ENCODE data around the gene RASL10A.

RASL10A gene

DNA sequence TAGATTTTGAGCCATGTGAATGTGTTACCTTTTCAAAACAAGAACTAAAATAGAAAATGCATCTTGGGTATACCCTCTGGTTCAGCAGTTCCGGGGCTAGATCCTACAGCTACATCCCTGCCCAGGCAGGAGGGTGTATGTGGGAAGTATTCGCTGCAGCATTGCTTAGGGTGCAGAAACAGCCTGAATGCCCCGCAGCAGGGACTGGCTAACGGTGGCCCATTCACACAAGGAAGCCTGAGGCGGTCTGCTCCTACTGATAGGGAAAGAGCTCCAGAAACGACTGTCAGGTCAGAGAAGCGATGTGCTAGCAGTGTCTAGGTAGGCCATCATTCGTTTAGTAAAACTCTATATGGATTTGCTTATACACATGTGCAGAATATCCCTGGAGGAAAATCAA is 9.9 kb upstream of the RASL10A start:
- DNase-seq, result no peak

DNA sequence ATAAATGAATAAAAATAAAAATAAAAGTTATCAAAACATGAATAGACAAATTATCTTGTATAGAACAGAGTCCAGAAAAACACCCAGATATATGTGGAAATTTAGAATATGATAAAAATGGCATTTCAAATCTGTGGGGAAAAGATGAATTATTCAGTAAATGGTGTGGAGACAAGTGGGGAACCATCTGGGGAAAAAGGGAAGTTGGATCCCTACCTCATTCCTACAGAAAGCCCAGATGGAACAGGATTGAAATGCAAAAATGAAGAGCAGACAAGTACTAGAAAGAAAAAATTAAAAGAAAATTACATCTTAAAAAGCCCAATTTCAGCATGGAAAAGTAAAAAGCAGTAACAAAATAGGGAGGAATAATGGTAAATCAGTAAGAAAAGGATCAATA is 8.1 kb upstream of the RASL10A start:
- DNase-seq, result no peak

- no peak for DNase-seq
Observed at GRCh38 chr22:29320546-29320945, 5.0 kb upstream of the RASL10A start.

DNA sequence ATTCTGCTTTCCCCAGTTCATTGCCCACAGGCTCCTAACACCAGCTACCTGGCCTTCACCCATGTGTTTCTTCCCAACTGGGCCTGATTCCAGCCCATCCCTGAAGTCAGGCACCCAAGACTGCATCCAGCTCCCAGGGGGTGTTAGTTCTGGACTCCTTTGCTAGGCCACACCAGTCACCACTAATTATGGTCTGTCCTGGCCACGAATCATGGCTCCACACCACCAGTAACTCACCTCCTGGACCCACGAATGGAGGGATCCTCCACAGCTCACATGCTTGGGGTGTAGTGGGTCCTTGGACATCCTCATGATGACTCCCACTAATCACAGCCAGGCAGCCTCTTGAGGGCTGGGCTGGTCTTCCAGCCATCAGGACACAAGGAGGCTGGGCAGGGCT is 3.6 kb upstream of the RASL10A start:
- no peak for DNase-seq

DNA sequence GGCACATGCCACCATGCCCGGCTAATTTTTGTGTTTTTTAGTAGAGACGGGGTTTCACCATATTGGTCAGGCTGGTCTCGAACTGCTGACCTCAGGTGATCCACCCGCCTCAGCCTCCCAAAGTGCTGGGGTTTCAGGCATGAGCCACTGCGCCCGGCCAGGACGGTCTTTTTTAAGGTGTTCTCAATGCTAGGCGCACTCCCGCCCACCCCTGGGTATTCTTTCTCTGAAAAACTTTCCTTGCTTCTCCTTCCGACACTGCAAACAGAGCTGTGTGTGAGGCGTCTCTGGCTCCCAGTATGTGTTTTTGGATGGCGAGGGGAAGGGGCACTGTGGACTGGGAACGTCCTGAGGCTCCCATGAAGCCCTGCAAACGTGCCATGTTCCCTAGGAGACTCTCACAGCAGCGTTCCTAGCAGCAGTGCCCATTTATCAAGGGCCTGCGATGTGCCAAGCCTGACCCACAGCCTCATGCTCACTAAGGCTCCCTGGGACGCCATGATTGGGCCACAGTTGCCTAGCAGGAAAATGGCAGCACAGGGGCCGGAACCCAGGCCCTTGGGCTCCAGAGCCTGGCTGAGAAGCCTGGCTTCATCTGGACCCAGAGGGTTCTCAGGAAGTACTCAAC is 2.4 kb upstream of the RASL10A start:
- no peak for DNase-seq

GRCh38 chr22:29316141-29316828 is 788 bp upstream of the RASL10A start:
- DNase-seq, result no peak

DNA sequence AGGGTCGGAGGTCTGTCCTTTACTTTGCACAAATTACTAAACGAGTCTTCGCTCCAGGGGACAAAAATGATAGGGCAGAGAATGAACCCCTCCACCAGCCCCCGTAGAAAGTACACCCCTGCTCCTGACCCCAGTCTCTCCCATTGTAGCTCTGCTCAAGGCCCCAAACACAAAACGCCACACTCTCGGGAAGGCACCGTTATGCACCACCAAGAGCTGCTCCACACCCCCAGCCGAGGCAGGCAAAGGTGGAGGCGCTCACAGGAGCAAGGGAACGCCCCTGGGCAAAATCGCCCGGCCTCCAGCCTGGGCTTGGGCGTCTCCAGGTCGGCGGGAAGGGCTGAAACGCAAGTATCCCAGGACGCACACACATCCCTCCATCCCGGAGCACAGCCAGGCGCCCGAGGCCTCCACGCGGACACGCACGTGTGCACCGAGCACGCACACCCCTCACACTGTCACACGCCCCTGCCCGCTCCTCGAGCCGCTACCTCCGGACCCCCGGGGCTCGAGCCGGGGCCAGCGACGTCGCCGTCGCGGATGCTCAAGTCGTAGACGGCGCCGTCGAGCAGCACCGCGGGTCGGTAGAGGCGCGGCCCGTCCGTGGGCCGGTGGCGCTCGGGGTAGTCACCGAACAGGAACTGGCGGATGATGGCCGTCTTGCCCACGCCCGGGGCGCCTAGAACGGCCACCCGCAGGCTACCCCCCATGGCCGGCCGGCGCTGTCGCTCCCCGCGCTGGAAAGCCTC is 786 bp downstream of the RASL10A start:
- DNase-seq, result no peak

DNA sequence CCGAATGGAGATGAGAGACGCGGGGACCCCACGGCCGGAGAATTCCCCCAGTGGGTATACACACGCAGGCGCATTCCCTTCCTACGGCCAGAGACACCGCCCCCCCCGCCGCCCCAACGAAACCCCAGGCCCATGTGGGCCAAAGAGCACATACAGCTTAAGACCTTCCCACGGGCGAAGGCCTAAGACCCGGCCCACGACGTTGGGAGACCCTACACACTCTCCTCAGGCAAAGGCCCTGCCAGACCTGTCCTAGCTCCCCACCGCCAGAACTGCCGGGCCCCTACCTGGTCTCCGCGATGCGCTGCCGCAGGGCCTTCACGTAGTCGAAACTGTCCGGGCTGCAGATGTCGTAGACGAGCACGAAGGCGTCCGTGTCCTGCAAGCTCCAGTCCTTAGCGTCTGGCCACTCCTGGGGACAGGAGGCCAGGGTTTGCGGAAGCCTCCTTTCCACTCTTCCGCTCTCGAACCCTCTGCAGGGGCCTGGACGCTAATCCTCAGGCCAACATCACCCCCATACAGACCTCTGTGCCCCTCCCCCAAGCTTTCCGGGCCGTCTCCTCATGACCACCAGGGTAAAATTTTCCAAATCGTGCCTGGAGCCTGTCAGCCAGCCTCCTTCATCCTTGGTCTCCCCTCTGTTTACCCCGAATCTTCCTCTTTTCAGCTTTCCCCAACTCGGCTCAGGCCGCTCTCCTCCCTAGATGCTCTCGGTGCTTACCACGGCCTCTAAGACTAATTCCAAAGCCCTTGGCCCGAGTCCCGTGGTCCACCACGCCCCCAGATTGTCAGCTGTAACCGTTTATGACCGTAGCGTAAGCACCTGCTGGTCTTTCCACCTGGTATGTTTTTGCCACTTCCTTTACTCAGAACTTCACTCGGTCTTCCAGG is 1.7 kb downstream of the RASL10A start:
- no peak for DNase-seq

- peak in 23 of 51 donors; percentile 16 to 69 (median 49) for DNase-seq
Observed at GRCh38 chr22:29313126-29313575, 2.3 kb downstream of the RASL10A start.

DNA sequence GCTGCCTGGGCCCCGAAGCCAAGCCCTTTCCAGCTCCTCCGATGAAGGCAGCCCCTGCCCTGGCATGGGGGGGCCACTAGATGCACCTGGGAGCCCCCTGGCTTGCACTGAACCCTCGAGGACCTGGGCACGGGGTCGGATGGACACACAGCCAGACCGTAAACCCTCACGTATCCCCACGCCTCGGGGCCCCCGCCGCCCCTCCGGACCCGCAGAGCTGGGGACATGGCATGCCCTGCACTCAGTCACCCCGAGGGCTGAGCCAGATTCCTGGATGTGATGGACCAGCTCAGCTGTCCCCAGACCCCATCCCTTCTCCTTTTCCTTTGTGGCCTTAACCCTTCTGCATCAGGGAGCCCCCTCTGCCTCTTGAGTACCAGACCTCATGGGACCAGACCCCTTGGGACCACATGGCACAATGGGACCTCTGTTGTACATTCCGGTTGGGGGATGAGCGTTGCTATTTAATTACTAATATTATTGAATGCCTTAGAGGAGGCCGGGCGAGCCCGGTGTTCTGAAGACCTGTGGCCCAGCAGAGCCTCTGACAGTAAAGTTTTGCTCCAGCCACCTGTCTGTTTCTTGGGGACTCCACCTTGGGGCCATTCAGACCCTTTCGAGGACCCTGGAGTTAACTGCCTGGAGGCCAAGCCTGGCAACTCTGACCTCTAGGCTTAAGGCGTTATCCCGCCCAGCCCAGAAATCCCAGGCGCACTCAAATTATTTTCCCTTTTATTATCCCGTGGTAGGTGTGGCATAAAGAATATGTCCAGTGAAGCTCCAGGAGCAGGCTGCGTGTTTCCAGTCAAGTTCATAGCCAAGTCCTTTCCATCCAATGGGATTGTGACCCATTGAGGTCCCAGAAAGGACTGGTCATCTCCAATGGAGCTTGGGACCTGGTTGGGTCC is 3.0 kb downstream of the RASL10A start:
- DNase-seq, result no peak

DNA sequence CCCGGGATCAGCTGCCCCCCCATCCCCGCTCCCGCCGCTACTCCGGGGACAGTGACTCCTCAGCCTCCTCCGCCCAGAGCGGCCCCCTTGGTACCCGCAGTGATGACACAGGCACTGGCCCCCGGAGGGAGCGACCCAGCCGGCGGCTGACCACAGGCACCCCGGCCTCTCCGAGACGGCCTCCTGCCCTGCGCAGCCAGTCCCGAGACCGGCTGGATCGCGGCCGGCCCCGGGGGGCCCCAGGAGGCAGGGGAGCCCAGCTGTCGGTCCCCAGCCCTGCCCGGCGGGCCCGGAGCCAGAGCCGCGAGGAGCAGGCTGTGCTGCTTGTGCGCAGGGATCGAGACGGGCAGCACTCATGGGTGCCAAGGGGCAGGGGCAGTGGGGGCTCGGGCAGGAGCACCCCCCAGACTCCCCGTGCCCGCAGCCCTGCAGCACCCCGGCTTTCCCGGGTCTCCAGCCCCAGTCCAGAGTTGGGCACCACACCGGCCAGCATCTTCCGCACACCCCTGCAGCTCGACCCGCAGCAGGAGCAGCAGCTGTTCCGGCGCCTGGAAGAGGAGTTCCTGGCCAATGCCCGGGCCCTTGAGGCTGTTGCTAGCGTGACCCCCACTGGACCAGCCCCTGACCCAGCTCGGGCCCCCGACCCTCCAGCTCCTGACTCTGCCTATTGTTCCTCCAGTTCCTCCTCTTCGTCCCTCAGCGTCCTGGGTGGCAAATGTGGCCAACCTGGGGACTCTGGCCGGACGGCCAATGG is 3.9 kb downstream of the RASL10A start:
- DNase-seq, result peak in 11 of 51 donors; percentile 36 to 76 (median 53)

GRCh38 chr22:29310863-29311339 is 4.6 kb downstream of the RASL10A start:
- DNase-seq, result peak in 50 of 51 donors; percentile 54 to 97 (median 90)

DNA sequence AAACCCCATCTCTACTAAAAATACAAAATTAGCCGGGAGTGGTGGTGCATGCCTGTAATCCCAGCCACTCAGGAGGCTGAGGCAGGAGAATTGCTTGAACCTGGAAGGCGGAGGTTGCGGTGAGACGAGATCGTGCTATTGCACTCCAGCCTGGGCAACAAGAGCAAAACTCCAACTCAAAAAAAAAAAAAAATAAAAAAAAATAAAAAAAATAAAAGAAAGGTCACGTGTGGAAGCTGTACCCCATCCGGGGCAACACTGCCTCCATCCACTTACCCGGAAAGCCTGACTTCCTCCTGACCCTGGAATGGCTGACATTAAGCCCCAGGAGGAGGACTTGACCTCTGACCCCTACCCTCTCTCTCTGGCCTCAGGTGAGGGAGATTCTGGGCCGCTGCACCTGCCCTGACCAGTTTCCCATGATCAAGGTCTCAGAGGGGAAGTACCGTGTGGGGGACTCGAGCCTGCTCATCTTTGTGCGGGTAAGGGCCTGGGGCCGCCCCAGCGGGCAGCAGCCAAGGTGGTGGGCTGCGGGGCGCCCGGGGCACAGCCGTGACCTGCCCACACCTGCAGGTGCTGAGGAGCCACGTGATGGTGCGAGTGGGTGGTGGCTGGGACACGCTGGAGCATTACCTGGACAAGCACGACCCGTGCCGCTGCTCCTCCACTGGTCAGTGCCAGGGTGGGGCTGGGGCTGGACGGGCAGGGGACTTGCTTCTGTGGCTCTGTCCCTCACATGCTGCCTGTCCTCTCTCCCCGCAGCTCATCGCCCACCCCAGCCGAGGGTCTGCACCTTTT is 5.2 kb downstream of the RASL10A start:
- peak in 1 of 51 donors; percentile 66 for DNase-seq

DNA sequence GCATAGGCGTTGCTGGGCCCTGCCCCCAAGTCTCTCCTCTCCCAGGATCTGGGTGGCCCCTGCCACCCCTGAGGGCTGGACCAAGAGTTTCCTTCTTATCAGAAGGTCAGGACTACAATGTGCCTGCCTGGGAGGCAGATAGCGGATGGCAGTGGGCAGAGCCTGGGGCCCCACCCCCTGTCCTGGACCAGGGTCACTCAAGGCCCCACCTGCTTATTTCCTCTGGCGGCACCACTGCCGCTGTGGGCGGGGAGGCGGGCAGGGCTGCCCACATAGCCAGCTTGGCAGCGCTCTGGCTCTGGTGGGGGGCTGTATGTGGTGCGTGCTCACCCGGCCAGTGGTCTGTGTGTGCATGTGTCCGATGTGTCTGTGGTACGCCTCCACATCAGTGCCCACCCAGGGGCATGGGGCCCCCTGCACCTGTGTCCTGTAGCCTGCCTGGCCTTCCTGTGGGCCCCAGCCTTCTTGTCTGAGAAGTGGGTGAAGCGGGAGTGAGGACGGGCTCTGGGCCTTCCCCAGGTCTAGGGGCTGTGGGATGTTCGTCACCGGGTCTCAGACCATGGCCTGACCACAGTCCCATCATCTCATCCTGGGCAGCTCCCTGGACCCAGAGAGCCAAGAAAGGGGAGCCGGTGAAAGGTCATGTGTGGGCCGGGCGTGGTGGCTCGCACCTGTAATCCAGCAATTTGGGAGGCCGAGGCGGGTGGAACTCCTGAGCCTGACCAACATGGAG is 6.0 kb downstream of the RASL10A start:
- DNase-seq, result no peak

GRCh38 chr22:29308791-29309262 is 6.7 kb downstream of the RASL10A start:
- no peak for DNase-seq

DNA sequence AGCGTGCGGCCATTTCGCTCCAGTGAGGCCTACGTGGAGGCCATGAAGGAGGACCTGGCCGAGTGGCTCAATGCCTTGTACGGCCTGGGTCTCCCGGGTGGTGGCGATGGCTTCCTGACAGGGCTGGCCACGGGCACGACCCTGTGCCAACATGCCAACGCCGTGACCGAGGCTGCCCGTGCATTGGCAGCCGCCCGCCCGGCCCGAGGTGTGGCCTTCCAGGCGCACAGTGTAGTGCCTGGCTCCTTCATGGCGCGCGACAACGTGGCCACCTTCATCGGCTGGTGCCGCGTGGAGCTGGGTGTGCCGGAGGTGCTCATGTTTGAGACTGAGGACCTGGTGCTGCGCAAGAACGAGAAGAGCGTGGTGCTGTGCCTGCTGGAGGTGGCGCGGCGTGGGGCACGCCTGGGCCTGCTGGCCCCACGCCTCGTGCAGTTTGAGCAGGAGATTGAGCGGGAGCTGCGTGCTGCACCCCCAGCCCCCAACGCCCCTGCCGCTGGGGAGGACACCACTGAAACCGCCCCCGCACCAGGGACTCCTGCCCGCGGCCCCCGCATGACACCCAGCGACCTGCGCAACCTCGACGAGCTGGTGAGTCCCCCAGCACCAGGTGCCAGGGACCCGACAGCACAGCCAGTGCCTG is 7.2 kb downstream of the RASL10A start:
- no peak for DNase-seq

- DNase-seq, result no peak
Observed at GRCh38 chr22:29307596-29308147, 7.8 kb downstream of the RASL10A start.

Measured in hypothalamus (tissue), 51 donors.